CD14-positive monocyte (primary cell): ENCODE results near the gene RPS8. TPM values are rescaled to one million over a fixed set of nuclear protein-coding genes. Genes with fewer than 3 reads are reported as not detected.
A peak's percentile ranks its signal among the peaks of the same experiment; 100 is the strongest.

Source experiments
- DNase-seq, 3 donors: peaks; one replicate each; pipeline ENCODE4 v3.0.0-alpha.2; 2011 to 2022
- H2AFZ ChIP-seq: 2 replicates; pipeline ENCODE4 v1.6.0; 2012; ENCODE audit warnings: mild to moderate bottlenecking, low read depth, low read length, inconsistent platforms; ENCODE audit not compliant: insufficient read depth, poor library complexity, severe bottlenecking
- H3K27ac ChIP-seq, 2 donors: 1 replicate in 1 of 2; 2 replicates in 1 of 2; pipeline ENCODE4 v1.5.1; 2012 to 2013; ENCODE audit warnings: low read length in 2 of 2, control low read depth in 1 of 2, inconsistent platforms in 1 of 2, low read depth in 1 of 2, mild to moderate bottlenecking in 1 of 2
- H3K27me3 ChIP-seq, 2 donors: one replicate each; pipeline versions ENCODE4 v1.6.0 to v1.6.1; 2011 to 2013; ENCODE audit warnings: low read length in 2 of 2; ENCODE audit not compliant: control insufficient read depth in 2 of 2, insufficient read depth in 2 of 2
- H3K36me3 ChIP-seq, 2 donors: replicated peaks in 1 of 2; 1 replicate in 1 of 2; 2 replicates in 1 of 2; pipeline versions ENCODE4 v1.5.1 to v1.6.1; 2012 to 2013; ENCODE audit warnings: low read length in 2 of 2, control low read depth in 1 of 2, inconsistent platforms in 1 of 2, mild to moderate bottlenecking in 1 of 2; ENCODE audit not compliant: insufficient read depth in 2 of 2, control insufficient read depth in 1 of 2
- H3K4me1 ChIP-seq, 2 donors: 1 replicate in 1 of 2; 2 replicates in 1 of 2; pipeline versions ENCODE4 v1.5.1 to v1.6.1; 2012 to 2013; ENCODE audit warnings: low read length in 2 of 2, control low read depth in 1 of 2, inconsistent platforms in 1 of 2, mild to moderate bottlenecking in 1 of 2, moderate library complexity in 1 of 2; ENCODE audit not compliant: insufficient read depth in 2 of 2, control insufficient read depth in 1 of 2
- H3K4me2 ChIP-seq: replicated peaks from 2 replicates; pipeline ENCODE3; 2012; ENCODE audit warnings: low read length, moderate library complexity, mild to moderate bottlenecking; ENCODE audit not compliant: poor library complexity, severe bottlenecking; ENCODE audit errors: extremely low read depth
- H3K4me3 ChIP-seq, 3 experiments: fragments of 200-600 bp in 1 of 3; sonication (generic) in 1 of 3; replicated peaks in 1 of 3; 1 replicate in 2 of 3; 2 replicates in 1 of 3; pipeline ENCODE4 v1.5.1; 2011 to 2013; ENCODE audit warnings: low read length in 3 of 3, mild to moderate bottlenecking in 3 of 3, control low read depth in 2 of 3, low read depth in 2 of 3, inconsistent platforms in 1 of 3, moderate library complexity in 1 of 3
- H3K79me2 ChIP-seq: 2 replicates; pipeline ENCODE4 v1.6.0; 2012; ENCODE audit warnings: mild to moderate bottlenecking, control low read depth, inconsistent platforms, low read length, moderate library complexity; ENCODE audit not compliant: insufficient read depth
- H3K9ac ChIP-seq: 2 replicates; pipeline ENCODE4 v1.6.0; 2017; ENCODE audit warnings: low read length, mild to moderate bottlenecking; ENCODE audit not compliant: insufficient read depth, poor library complexity, severe bottlenecking
- H3K9me3 ChIP-seq, 2 donors: replicated peaks in 1 of 2; 1 replicate in 1 of 2; 2 replicates in 1 of 2; pipeline versions ENCODE4 v1.5.1 to v1.6.1; 2012 to 2013; ENCODE audit warnings: low read length in 2 of 2, control low read depth in 1 of 2; ENCODE audit not compliant: control insufficient read depth in 1 of 2, insufficient read depth in 1 of 2
- H4K20me1 ChIP-seq: 2 replicates; pipeline ENCODE4 v1.6.0; 2012; ENCODE audit warnings: mild to moderate bottlenecking, low read length, control low read depth, moderate library complexity; ENCODE audit not compliant: insufficient read depth
- H3K27ac Mint-ChIP-seq, 7 donors: one replicate each; pipeline ENCODE4 v1.8.0; 2020; ENCODE audit warnings: mild to moderate bottlenecking in 7 of 7, mixed read lengths in 7 of 7, moderate library complexity in 6 of 7, inconsistent platforms in 2 of 7
- H3K27me3 Mint-ChIP-seq, 3 donors: one replicate each; pipeline ENCODE4 v1.8.0; 2021 to 2022; ENCODE audit warnings: low read depth in 3 of 3, mild to moderate bottlenecking in 3 of 3, mixed read lengths in 3 of 3, moderate library complexity in 3 of 3, inconsistent platforms in 1 of 3
- H3K36me3 Mint-ChIP-seq, 2 donors: one replicate each; pipeline ENCODE4 v1.8.0; 2020; ENCODE audit warnings: mixed read lengths in 2 of 2, inconsistent platforms in 1 of 2, mild to moderate bottlenecking in 1 of 2
- H3K4me1 Mint-ChIP-seq: one replicate; pipeline ENCODE4 v1.8.0; 2020; ENCODE audit warnings: mild to moderate bottlenecking, mixed read lengths
- H3K4me3 Mint-ChIP-seq, 2 donors: one replicate each; pipeline ENCODE4 v1.8.0; 2020; ENCODE audit warnings: mild to moderate bottlenecking in 2 of 2, mixed read lengths in 2 of 2, moderate library complexity in 1 of 2
- H3K9me3 Mint-ChIP-seq, 7 donors: one replicate each; pipeline ENCODE4 v1.8.0; 2020 to 2022; ENCODE audit warnings: mixed read lengths in 7 of 7, mild to moderate bottlenecking in 6 of 7, moderate library complexity in 6 of 7, inconsistent platforms in 2 of 7
- WGBS: methylation state at CpG from one replicate; pipeline ENCODE4 v1.1.5; 2013; ENCODE audit warnings: missing lambda C conversion rate; ENCODE audit not compliant: insufficient coverage; 5-methylcytosine and 5-hydroxymethylcytosine counted together
- intact Hi-C, 2 donors: fragments of 100-400 bp; cut with micrococcal nuclease; formaldehyde crosslinking; loops; one replicate each; pipeline versions ENCODE4 v1.15.0 to v1.15.1; 2023
- polyA plus RNA-seq, 3 donors: library from polyadenylated mRNA; depleted of rRNA in 1 of 3; unstranded in 2 of 3; stranded (reverse) in 1 of 3; fragments of 300-500 nt in 2 of 3; fragments of >200 nt in 1 of 3; fragmentation: Illumina TruSeq in 2 of 3; gene quantifications; 1 replicate in 2 of 3; 2 replicates in 1 of 3; pipeline ENCODE4 v1.2.3, GENCODE V29; 2012 to 2021
- TF ChIP-seq, protein P1 (sequence below): fragments of 200-600 bp; IDR thresholded peaks from one replicate; pipeline ENCODE4 v1.8.0; 2022; ENCODE audit warnings: antibody characterized with exemption, mild to moderate bottlenecking

The RPS8 gene
- polyA plus RNA-seq, 3 donors = 413 to 1,619 (median 419) TPM

DNA sequence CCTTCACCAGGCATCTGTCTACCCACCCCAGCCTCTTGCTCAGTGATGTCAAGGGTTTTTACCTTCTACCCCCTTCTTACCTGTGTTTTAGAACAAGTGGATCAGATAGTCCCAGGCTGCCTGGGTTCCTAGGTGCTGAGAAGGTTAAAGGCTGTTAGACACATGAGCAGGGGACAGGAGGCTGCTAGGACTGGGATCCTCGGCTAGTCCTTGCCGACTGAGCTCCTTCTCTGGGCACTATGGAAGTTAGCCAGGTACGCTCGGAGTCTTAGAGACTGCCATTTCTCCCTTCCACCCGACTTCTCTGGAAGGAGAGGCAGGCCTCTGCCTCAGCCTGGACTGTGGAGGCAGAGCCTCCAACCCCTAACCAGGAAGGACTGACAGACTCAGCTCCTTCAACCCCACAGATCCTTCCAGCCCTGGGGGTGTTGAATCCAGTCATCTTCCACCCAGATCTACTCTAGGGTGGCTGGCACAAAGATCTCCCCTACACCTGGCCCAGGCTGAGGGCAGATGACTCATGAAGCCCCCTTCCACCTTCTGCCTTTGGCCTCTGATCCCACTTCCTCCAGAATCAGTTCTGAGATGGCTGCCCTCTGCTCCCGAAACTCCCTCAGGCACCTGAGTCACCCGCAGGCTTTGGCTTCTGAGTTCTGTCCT lies 31.5 kb downstream of the RPS8 start, which contains the start of gene DYNLT4:
Gene DYNLT4 (minus strand): TSS at position 648 of the 660 bp plus-strand sequence. CDS start 683 bp downstream, outside the sequence.
- peaks cover 10% of the 10 kb centered on the region for H3K79me2 ChIP-seq
- WGBS = 89% methylated on average over 3 of the region's 7 CpGs

DNA sequence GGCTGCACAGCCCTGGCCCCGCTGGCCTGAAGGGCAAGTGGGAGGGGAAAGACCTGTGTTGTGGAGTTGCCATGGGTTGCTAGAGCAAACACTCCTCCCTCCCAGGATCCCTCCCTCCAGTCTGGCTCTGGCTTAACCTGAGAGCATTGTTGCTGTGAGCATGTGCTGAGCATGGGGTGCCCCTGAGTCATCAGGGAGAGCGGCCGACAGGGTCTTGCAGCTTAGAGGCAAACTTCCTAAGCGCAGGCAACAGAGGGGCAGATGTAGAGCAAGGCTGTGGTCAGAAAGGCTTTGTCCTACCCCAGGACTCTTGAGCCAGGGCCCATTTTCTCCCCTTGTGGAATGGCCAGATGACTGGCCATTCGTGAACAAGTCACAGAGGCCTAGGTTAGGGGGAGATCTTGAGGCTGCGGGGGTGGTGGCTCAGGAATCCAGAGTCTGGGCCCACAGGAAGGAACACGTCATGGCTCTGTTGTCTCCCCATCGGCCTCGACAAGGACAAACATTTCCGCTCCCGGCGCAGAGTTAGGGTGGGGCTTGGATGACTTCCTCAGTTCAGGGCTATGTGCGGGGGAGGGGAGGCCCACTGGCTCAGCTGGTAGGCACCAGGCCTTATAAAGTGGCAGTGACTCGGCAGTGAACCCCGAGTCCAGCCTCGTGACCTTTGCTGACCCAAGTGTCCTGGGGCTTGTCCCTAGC lies 32.2 kb downstream of the RPS8 start:
- TF ChIP-seq, protein P1, sequence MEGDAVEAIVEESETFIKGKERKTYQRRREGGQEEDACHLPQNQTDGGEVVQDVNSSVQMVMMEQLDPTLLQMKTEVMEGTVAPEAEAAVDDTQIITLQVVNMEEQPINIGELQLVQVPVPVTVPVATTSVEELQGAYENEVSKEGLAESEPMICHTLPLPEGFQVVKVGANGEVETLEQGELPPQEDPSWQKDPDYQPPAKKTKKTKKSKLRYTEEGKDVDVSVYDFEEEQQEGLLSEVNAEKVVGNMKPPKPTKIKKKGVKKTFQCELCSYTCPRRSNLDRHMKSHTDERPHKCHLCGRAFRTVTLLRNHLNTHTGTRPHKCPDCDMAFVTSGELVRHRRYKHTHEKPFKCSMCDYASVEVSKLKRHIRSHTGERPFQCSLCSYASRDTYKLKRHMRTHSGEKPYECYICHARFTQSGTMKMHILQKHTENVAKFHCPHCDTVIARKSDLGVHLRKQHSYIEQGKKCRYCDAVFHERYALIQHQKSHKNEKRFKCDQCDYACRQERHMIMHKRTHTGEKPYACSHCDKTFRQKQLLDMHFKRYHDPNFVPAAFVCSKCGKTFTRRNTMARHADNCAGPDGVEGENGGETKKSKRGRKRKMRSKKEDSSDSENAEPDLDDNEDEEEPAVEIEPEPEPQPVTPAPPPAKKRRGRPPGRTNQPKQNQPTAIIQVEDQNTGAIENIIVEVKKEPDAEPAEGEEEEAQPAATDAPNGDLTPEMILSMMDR = no peak
- Mint-ChIP-seq H3K4me3 (peak overlapping the region; percentile 66 to 78), H3K4me1 (peaks cover 72% of the 10 kb centered on the region), H3K27me3 (peaks cover 0 to 6% (median 3%) of the 10 kb centered on the region in 3 donors), H3K36me3 (peaks cover 47 to 49% of the 10 kb centered on the region in 2 donors), H3K9me3 (no peaks in the 10 kb centered on the region), H3K27ac (peak overlapping the region; percentile 100)
- Histone ChIP-seq H3K4me1 (peaks cover 66 to 78% of the 10 kb centered on the region in 2 donors), H3K27me3 (no peaks in the 10 kb centered on the region), H3K27ac (peak overlapping the region; percentile 99 to 100), H4K20me1 (peaks cover 15% of the 10 kb centered on the region), H3K36me3 (peaks cover 31 to 41% of the 10 kb centered on the region in 2 donors), H3K4me3 (peak overlapping the region in 1 of 3 experiments; percentile 34), H3K4me2 (peak overlapping the region; percentile 25), H3K79me2 (peaks cover 4% of the 10 kb centered on the region), H2AFZ (no peak overlapping the region), H3K9me3 (no peaks in the 10 kb centered on the region), H3K9ac (peak overlapping the region; percentile 83)
- DNase-seq = peak; percentile 99 to 100 (median 100)
- WGBS = 2% methylated on average over 12 of the region's 16 CpGs
- intact Hi-C loops = no loop called here

More for the DNA sequence above, 31.5 kb downstream of the RPS8 start, which contains the start of gene DYNLT4:
- TF ChIP-seq, protein P1 = no peak
- Histone ChIP-seq H3K4me3 (peak within 1 kb of the TSS in 1 of 3 experiments; percentile 34), H4K20me1 (peaks cover 22% of the 10 kb centered on the region), H3K27ac (peak within 1 kb of the TSS; percentile 99 to 100), H3K9ac (peak within 1 kb of the TSS; percentile 83), H3K9me3 (no peaks in the 10 kb centered on the region), H3K4me1 (peaks cover 70 to 79% of the 10 kb centered on the region in 2 donors), H3K4me2 (peak within 1 kb of the TSS; percentile 25), H2AFZ (no peak within 1 kb of the TSS), H3K27me3 (no peaks in the 10 kb centered on the region), H3K36me3 (peaks cover 36 to 45% of the 10 kb centered on the region in 2 donors)
- peaks cover 0 to 9% (median 5%) of the 10 kb centered on the region in 3 donors for H3K27me3 Mint-ChIP-seq
- peaks cover 52 to 54% of the 10 kb centered on the region in 2 donors for H3K36me3 Mint-ChIP-seq
- DNase-seq = no peak
- H3K9me3 Mint-ChIP-seq = no peaks in the 10 kb centered on the region
- peak within 1 kb of the TSS; percentile 100 for H3K27ac Mint-ChIP-seq
- H3K4me1 Mint-ChIP-seq = peaks cover 73% of the 10 kb centered on the region
- peak within 1 kb of the TSS; percentile 66 to 78 for H3K4me3 Mint-ChIP-seq
- intact Hi-C loops = no loop called here
